CD14-positive monocyte (primary cell): ENCODE data around the gene MAD1L1. TPM values are rescaled to one million over a fixed set of nuclear protein-coding genes. Genes with fewer than 3 reads are reported as not detected.

Experiments
- DNase-seq, 3 donors: peaks; one replicate each; pipeline ENCODE4 v3.0.0-alpha.2; 2011 to 2022
- H2AFZ ChIP-seq: 2 replicates; pipeline ENCODE4 v1.6.0; 2012; ENCODE audit warnings: mild to moderate bottlenecking, low read depth, low read length, inconsistent platforms; ENCODE audit not compliant: insufficient read depth, poor library complexity, severe bottlenecking
- H3K27ac ChIP-seq, 2 donors: 1 replicate in 1 of 2; 2 replicates in 1 of 2; pipeline ENCODE4 v1.5.1; 2012 to 2013; ENCODE audit warnings: low read length in 2 of 2, control low read depth in 1 of 2, inconsistent platforms in 1 of 2, low read depth in 1 of 2, mild to moderate bottlenecking in 1 of 2
- H3K27me3 ChIP-seq, 2 donors: one replicate each; pipeline versions ENCODE4 v1.6.0 to v1.6.1; 2011 to 2013; ENCODE audit warnings: low read length in 2 of 2; ENCODE audit not compliant: control insufficient read depth in 2 of 2, insufficient read depth in 2 of 2
- H3K36me3 ChIP-seq, 2 donors: replicated peaks in 1 of 2; 1 replicate in 1 of 2; 2 replicates in 1 of 2; pipeline versions ENCODE4 v1.5.1 to v1.6.1; 2012 to 2013; ENCODE audit warnings: low read length in 2 of 2, control low read depth in 1 of 2, inconsistent platforms in 1 of 2, mild to moderate bottlenecking in 1 of 2; ENCODE audit not compliant: insufficient read depth in 2 of 2, control insufficient read depth in 1 of 2
- H3K4me1 ChIP-seq, 2 donors: 1 replicate in 1 of 2; 2 replicates in 1 of 2; pipeline versions ENCODE4 v1.5.1 to v1.6.1; 2012 to 2013; ENCODE audit warnings: low read length in 2 of 2, control low read depth in 1 of 2, inconsistent platforms in 1 of 2, mild to moderate bottlenecking in 1 of 2, moderate library complexity in 1 of 2; ENCODE audit not compliant: insufficient read depth in 2 of 2, control insufficient read depth in 1 of 2
- H3K4me2 ChIP-seq: replicated peaks from 2 replicates; pipeline ENCODE3; 2012; ENCODE audit warnings: low read length, moderate library complexity, mild to moderate bottlenecking; ENCODE audit not compliant: poor library complexity, severe bottlenecking; ENCODE audit errors: extremely low read depth
- H3K4me3 ChIP-seq, 3 experiments: fragments of 200-600 bp in 1 of 3; sonication (generic) in 1 of 3; replicated peaks in 1 of 3; 1 replicate in 2 of 3; 2 replicates in 1 of 3; pipeline ENCODE4 v1.5.1; 2011 to 2013; ENCODE audit warnings: low read length in 3 of 3, mild to moderate bottlenecking in 3 of 3, control low read depth in 2 of 3, low read depth in 2 of 3, inconsistent platforms in 1 of 3, moderate library complexity in 1 of 3
- H3K79me2 ChIP-seq: 2 replicates; pipeline ENCODE4 v1.6.0; 2012; ENCODE audit warnings: mild to moderate bottlenecking, control low read depth, inconsistent platforms, low read length, moderate library complexity; ENCODE audit not compliant: insufficient read depth
- H3K9ac ChIP-seq: 2 replicates; pipeline ENCODE4 v1.6.0; 2017; ENCODE audit warnings: low read length, mild to moderate bottlenecking; ENCODE audit not compliant: insufficient read depth, poor library complexity, severe bottlenecking
- H3K9me3 ChIP-seq, 2 donors: replicated peaks in 1 of 2; 1 replicate in 1 of 2; 2 replicates in 1 of 2; pipeline versions ENCODE4 v1.5.1 to v1.6.1; 2012 to 2013; ENCODE audit warnings: low read length in 2 of 2, control low read depth in 1 of 2; ENCODE audit not compliant: control insufficient read depth in 1 of 2, insufficient read depth in 1 of 2
- H4K20me1 ChIP-seq: 2 replicates; pipeline ENCODE4 v1.6.0; 2012; ENCODE audit warnings: mild to moderate bottlenecking, low read length, control low read depth, moderate library complexity; ENCODE audit not compliant: insufficient read depth
- H3K27ac Mint-ChIP-seq, 7 donors: one replicate each; pipeline ENCODE4 v1.8.0; 2020; ENCODE audit warnings: mild to moderate bottlenecking in 7 of 7, mixed read lengths in 7 of 7, moderate library complexity in 6 of 7, inconsistent platforms in 2 of 7
- H3K27me3 Mint-ChIP-seq, 3 donors: one replicate each; pipeline ENCODE4 v1.8.0; 2021 to 2022; ENCODE audit warnings: low read depth in 3 of 3, mild to moderate bottlenecking in 3 of 3, mixed read lengths in 3 of 3, moderate library complexity in 3 of 3, inconsistent platforms in 1 of 3
- H3K36me3 Mint-ChIP-seq, 2 donors: one replicate each; pipeline ENCODE4 v1.8.0; 2020; ENCODE audit warnings: mixed read lengths in 2 of 2, inconsistent platforms in 1 of 2, mild to moderate bottlenecking in 1 of 2
- H3K4me1 Mint-ChIP-seq: one replicate; pipeline ENCODE4 v1.8.0; 2020; ENCODE audit warnings: mild to moderate bottlenecking, mixed read lengths
- H3K4me3 Mint-ChIP-seq, 2 donors: one replicate each; pipeline ENCODE4 v1.8.0; 2020; ENCODE audit warnings: mild to moderate bottlenecking in 2 of 2, mixed read lengths in 2 of 2, moderate library complexity in 1 of 2
- H3K9me3 Mint-ChIP-seq, 7 donors: one replicate each; pipeline ENCODE4 v1.8.0; 2020 to 2022; ENCODE audit warnings: mixed read lengths in 7 of 7, mild to moderate bottlenecking in 6 of 7, moderate library complexity in 6 of 7, inconsistent platforms in 2 of 7
- CTCF ChIP-seq: fragments of 200-600 bp; IDR thresholded peaks from one replicate; pipeline ENCODE4 v1.8.0; 2022; ENCODE audit warnings: antibody characterized with exemption, mild to moderate bottlenecking
- WGBS: methylation state at CpG from one replicate; pipeline ENCODE4 v1.1.5; 2013; ENCODE audit warnings: missing lambda C conversion rate; ENCODE audit not compliant: insufficient coverage; 5-methylcytosine and 5-hydroxymethylcytosine counted together
- intact Hi-C, 2 donors: fragments of 100-400 bp; cut with micrococcal nuclease; formaldehyde crosslinking; loops; one replicate each; pipeline versions ENCODE4 v1.15.0 to v1.15.1; 2023
- polyA plus RNA-seq, 3 donors: library from polyadenylated mRNA; depleted of rRNA in 1 of 3; unstranded in 2 of 3; stranded (reverse) in 1 of 3; fragments of 300-500 nt in 2 of 3; fragments of >200 nt in 1 of 3; fragmentation: Illumina TruSeq in 2 of 3; gene quantifications; 1 replicate in 2 of 3; 2 replicates in 1 of 3; pipeline ENCODE4 v1.2.3, GENCODE V29; 2012 to 2021

MAD1L1 gene
- polyA plus RNA-seq, 3 donors: 22.0 to 39.4 (median 33.2) TPM

GRCh38 chr7:1918881-1919525 lies 313.7 kb downstream of the MAD1L1 start:
- Histone ChIP-seq H4K20me1 (peaks cover 58% of the 10 kb centered on the region), H3K79me2 (peaks cover 12% of the 10 kb centered on the region), H3K4me2 (no peak overlapping the region), H2AFZ (no peak overlapping the region), H3K36me3 (peaks cover 0 to 8% of the 10 kb centered on the region in 2 donors), H3K9me3 (no peaks in the 10 kb centered on the region), H3K4me1 (peaks cover 45 to 58% of the 10 kb centered on the region in 2 donors), H3K27me3 (no peaks in the 10 kb centered on the region), H3K4me3 (peak overlapping the region in 1 of 3 experiments; percentile 61), H3K9ac (no peak overlapping the region), H3K27ac (peak overlapping the region; percentile 64 to 88)
- Mint-ChIP-seq H3K27ac (peak overlapping the region in 6 of 7 donors; percentile 87 to 92 (median 88)), H3K4me3 (peak overlapping the region in 1 of 2 donors; percentile 91), H3K36me3 (peaks cover 33 to 36% of the 10 kb centered on the region in 2 donors), H3K27me3 (peaks cover 0 to 5% (median 0%) of the 10 kb centered on the region in 3 donors), H3K9me3 (no peaks in the 10 kb centered on the region), H3K4me1 (peaks cover 64% of the 10 kb centered on the region)
- 96% methylated on average over 22 of the region's 25 CpGs for WGBS
- no peak for TF ChIP-seq CTCF
- no peak for DNase-seq
- intact Hi-C loops: no loop called here

- Mint-ChIP-seq H3K4me3 (no peak overlapping the region), H3K27me3 (peaks cover 0 to 5% (median 0%) of the 10 kb centered on the region in 3 donors), H3K36me3 (peaks cover 28 to 33% of the 10 kb centered on the region in 2 donors), H3K4me1 (peaks cover 61% of the 10 kb centered on the region), H3K27ac (peak overlapping the region in 2 of 7 donors; percentile 23 to 30), H3K9me3 (no peaks in the 10 kb centered on the region)
- Histone ChIP-seq H3K79me2 (peaks cover 12% of the 10 kb centered on the region), H4K20me1 (peaks cover 58% of the 10 kb centered on the region), H3K4me3 (no peak overlapping the region), H3K36me3 (peaks cover 0 to 6% of the 10 kb centered on the region in 2 donors), H3K4me1 (peaks cover 45 to 53% of the 10 kb centered on the region in 2 donors), H3K9ac (no peak overlapping the region), H3K27ac (no peak overlapping the region), H3K27me3 (no peaks in the 10 kb centered on the region), H3K9me3 (no peaks in the 10 kb centered on the region), H2AFZ (no peak overlapping the region), H3K4me2 (no peak overlapping the region)
- 98% methylated on average over 22 of the region's 23 CpGs for WGBS
- intact Hi-C loops: no loop called here
- TF ChIP-seq CTCF: no peak
- no peak for DNase-seq
Observed at GRCh38 chr7:1918063-1918645, 314.6 kb downstream of the MAD1L1 start.
